GM12873 (cell line): ENCODE data around the gene TDO2.

Experiments
- CTCF ChIP-seq: IDR thresholded peaks from 2 replicates; pipeline ENCODE4 v1.5.1; 2012; ENCODE audit warnings: low read depth, mild to moderate bottlenecking, moderate library complexity, low read length, control low read depth; ENCODE audit not compliant: insufficient read depth; ENCODE audit errors: missing control alignments

The TDO2 gene

GRCh38 chr4:155908187-155909139 is 5.0 kb downstream of the TDO2 start:
- TF ChIP-seq CTCF, result no peak

- no peak for TF ChIP-seq CTCF
These were observed 6.2 kb downstream of the TDO2 start for GRCh38 chr4:155909615-155910226.

- no peak for TF ChIP-seq CTCF
These were observed 8.4 kb downstream of the TDO2 start for GRCh38 chr4:155911905-155912304.

- TF ChIP-seq CTCF, result no peak
These were observed 11.3 kb downstream of the TDO2 start for GRCh38 chr4:155914782-155915181.

- no peak for TF ChIP-seq CTCF
These were observed 18.1 kb downstream of the TDO2 start for GRCh38 chr4:155921597-155921996.

GRCh38 chr4:155924637-155925036 is 21.1 kb downstream of the TDO2 start:
- no peak for TF ChIP-seq CTCF

- no peak for TF ChIP-seq CTCF
These were observed 26.3 kb downstream of the TDO2 start for GRCh38 chr4:155929833-155930232.
